OCI-LY3 (cell line): ENCODE data around the gene TIGD6.

ENCODE experiments used
- H2AFZ ChIP-seq: fragments of 200-600, 300-600 bp; shearing (Covaris generic); 2 replicates; pipeline ENCODE4 v1.6.0; 2014; ENCODE audit warnings: antibody characterized with exemption, low read depth, low read length
- H3K27ac ChIP-seq: fragments of 200-600, 300-600 bp; sonication (generic); 2 replicates; pipeline ENCODE4 v1.5.1; 2014; ENCODE audit warnings: mild to moderate bottlenecking, low read length, moderate library complexity, mixed read lengths
- H3K27me3 ChIP-seq: fragments of 200-600, 300-600 bp; sonication (generic); 2 replicates; pipeline ENCODE4 v1.6.1; 2014; ENCODE audit warnings: low read depth, low read length, mixed read lengths
- H3K36me3 ChIP-seq: fragments of 200-600, 300-600 bp; sonication (generic); replicated peaks from 2 replicates; pipeline ENCODE3; 2014; ENCODE audit warnings: low read depth, low read length, mixed read lengths
- H3K4me1 ChIP-seq: fragments of 300-600, 200-600 bp; sonication (generic); 2 replicates; pipeline ENCODE4 v1.6.1; 2014; ENCODE audit warnings: low read length, mixed read lengths
- H3K4me2 ChIP-seq: fragments of 200-600, 300-600 bp; sonication (generic); 2 replicates; pipeline ENCODE4 v1.6.1; 2014; ENCODE audit warnings: low read length, mixed read lengths
- H3K4me3 ChIP-seq: fragments of 300-600, 200-600 bp; sonication (generic); 2 replicates; pipeline ENCODE4 v1.5.1; 2014; ENCODE audit warnings: antibody characterized with exemption, mild to moderate bottlenecking, low read length, moderate library complexity
- H3K79me2 ChIP-seq: fragments of 300-600, 200-600 bp; shearing (Covaris generic); 2 replicates; pipeline ENCODE4 v1.6.1; 2014; ENCODE audit warnings: mild to moderate bottlenecking, low read length, mixed read lengths
- H3K9ac ChIP-seq: fragments of 300-600, 200-600 bp; shearing (Covaris generic); 2 replicates; pipeline ENCODE4 v1.6.0; 2014; ENCODE audit warnings: mild to moderate bottlenecking, low read length, moderate library complexity
- H3K9me3 ChIP-seq: fragments of 200-600, 300-600 bp; shearing (Covaris generic); 2 replicates; pipeline ENCODE4 v1.6.1; 2014; ENCODE audit warnings: low read length, mixed read lengths; ENCODE audit not compliant: insufficient read depth
- H4K20me1 ChIP-seq: fragments of 200-600, 300-600 bp; sonication (generic); 2 replicates; pipeline ENCODE4 v1.6.1; 2016; ENCODE audit warnings: low read length, mixed read lengths; ENCODE audit not compliant: insufficient read depth
- EZH2phosphoT487 ChIP-seq: fragments of 200-600 bp; shearing (Covaris generic); IDR thresholded peaks from 2 replicates; pipeline ENCODE4 v1.6.1; 2018; ENCODE audit warnings: antibody characterized with exemption, mixed run types, low read depth
- TF ChIP-seq, protein P1 (sequence below): fragments of 200-600, 300-600 bp; sonication (generic); IDR thresholded peaks from 2 replicates; pipeline ENCODE4 v1.5.1; 2014; ENCODE audit warnings: antibody characterized with exemption, low read length, low read depth

TIGD6 gene

DNA sequence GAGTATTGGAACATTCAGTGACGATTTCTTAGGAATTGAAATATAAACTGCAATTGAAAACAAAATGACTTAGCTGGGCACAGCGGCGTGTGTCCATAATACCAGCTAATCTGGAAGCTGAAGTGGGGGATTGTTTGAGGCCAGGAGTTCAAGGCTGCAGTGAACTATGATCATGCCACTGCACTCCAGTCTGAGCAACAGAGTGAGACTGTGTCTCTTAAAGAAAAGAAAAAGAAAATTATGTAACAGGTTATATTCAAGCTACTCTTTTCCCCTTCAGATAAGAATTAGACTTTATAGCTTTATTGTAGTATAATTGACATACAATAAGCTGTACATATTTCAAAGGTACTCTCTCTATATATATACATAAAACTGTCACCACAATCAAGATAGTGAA lies 33.5 kb downstream of the TIGD6 start:
- Histone ChIP-seq H3K4me2 (no peak overlapping the region), H2AFZ (no peak overlapping the region), H4K20me1 (no peaks in the 10 kb centered on the region), H3K36me3 (no peaks in the 10 kb centered on the region), H3K9me3 (no peaks in the 10 kb centered on the region), H3K27ac (no peak overlapping the region), H3K79me2 (no peaks in the 10 kb centered on the region), H3K4me1 (no peaks in the 10 kb centered on the region), H3K4me3 (no peak overlapping the region), H3K27me3 (no peaks in the 10 kb centered on the region), H3K9ac (no peak overlapping the region)
- no peak for TF ChIP-seq EZH2phosphoT487
- TF ChIP-seq, protein P1, sequence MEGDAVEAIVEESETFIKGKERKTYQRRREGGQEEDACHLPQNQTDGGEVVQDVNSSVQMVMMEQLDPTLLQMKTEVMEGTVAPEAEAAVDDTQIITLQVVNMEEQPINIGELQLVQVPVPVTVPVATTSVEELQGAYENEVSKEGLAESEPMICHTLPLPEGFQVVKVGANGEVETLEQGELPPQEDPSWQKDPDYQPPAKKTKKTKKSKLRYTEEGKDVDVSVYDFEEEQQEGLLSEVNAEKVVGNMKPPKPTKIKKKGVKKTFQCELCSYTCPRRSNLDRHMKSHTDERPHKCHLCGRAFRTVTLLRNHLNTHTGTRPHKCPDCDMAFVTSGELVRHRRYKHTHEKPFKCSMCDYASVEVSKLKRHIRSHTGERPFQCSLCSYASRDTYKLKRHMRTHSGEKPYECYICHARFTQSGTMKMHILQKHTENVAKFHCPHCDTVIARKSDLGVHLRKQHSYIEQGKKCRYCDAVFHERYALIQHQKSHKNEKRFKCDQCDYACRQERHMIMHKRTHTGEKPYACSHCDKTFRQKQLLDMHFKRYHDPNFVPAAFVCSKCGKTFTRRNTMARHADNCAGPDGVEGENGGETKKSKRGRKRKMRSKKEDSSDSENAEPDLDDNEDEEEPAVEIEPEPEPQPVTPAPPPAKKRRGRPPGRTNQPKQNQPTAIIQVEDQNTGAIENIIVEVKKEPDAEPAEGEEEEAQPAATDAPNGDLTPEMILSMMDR = no peak

DNA sequence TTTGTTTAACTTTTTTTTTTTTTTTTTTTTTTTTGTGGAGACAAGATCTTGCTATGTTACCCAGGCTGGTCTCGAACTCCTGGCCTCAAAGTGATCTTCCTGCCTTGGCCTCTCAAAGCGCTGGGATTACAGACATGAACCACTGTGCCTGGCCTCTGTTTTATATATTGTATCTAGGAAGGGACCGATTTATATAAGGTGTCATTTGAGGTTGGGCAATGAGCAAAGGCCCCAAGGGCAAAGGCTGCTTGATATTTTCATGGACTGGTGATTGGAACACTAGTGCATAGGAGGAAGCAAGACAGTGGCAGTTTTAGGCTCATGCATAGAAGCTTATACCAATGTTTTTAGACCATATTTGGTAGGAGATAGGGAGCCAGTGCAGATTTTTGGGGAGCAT lies 36.7 kb downstream of the TIGD6 start:
- Histone ChIP-seq H4K20me1 (no peaks in the 10 kb centered on the region), H3K4me3 (no peak overlapping the region), H3K4me2 (no peak overlapping the region), H3K36me3 (no peaks in the 10 kb centered on the region), H2AFZ (no peak overlapping the region), H3K27ac (no peak overlapping the region), H3K9me3 (no peaks in the 10 kb centered on the region), H3K9ac (no peak overlapping the region), H3K27me3 (no peaks in the 10 kb centered on the region), H3K4me1 (peaks cover 13% of the 10 kb centered on the region), H3K79me2 (no peaks in the 10 kb centered on the region)
- TF ChIP-seq, protein P1 = no peak
- TF ChIP-seq EZH2phosphoT487 = no peak

DNA sequence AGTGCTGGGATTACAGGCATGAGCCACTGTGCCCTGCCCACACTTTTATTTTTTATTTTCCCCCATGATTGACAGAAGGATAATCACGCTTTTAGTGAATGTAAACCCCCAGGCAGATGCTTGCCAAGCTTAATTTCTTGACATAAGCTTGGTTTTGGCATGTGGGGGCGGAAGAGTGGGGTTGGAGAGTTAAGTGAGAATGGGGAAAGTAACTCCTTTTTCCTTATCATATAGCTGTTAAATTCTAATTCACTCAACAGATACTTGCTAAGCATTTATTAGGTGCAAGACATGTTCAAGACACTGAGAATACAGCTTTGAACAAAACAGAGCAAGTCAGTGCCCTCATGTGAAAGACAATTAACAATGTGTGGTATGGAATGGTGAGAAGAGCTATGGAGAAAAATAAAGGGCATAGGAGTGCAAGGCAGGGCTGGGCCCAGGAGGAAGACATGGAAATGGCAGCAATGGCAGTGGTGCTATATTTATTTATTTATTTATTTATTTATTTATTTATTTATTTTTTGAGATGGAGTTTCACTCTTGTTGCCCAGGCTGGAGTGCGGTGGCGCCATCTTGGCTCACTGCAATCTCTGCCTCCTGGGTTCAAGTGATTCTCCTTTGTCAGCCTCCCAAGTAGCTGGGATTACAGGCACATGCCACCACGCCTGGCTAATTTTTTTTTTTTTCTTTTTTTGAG lies 37.7 kb downstream of the TIGD6 start:
- no peaks in the 10 kb centered on the region for H3K79me2 ChIP-seq
- no peaks in the 10 kb centered on the region for H3K9me3 ChIP-seq
- no peak overlapping the region for H3K27ac ChIP-seq
- no peak overlapping the region for H3K9ac ChIP-seq
- H4K20me1 ChIP-seq = no peaks in the 10 kb centered on the region
- H3K36me3 ChIP-seq = no peaks in the 10 kb centered on the region
- no peaks in the 10 kb centered on the region for H3K27me3 ChIP-seq
- TF ChIP-seq EZH2phosphoT487 = no peak
- TF ChIP-seq, protein P1 = no peak
- no peak overlapping the region for H2AFZ ChIP-seq
- H3K4me2 ChIP-seq = no peak overlapping the region
- H3K4me3 ChIP-seq = no peak overlapping the region
- peaks cover 13% of the 10 kb centered on the region for H3K4me1 ChIP-seq

DNA sequence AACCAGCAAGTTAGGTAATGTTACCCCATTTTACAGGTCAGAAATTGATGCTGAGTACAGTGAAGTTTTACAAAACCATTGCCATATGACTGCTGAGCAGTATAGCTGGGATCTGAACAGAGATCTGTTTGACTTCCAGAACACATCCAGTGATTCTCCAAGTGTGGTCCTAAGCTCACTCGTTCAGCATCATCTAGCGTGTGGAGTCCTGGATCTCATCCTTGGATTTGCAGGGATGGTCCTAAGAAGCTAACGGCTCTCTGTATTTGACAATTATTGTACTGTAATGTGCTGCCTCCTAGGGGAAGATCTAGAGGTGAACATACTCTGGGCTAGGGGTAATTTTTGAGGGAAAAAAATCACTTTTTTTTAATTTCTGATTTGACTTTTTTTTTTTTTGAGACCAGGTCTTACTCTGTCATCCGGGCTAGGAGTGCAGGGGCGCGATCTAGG lies 38.5 kb downstream of the TIGD6 start:
- H3K9me3 ChIP-seq = no peaks in the 10 kb centered on the region
- no peak overlapping the region for H3K27ac ChIP-seq
- no peak overlapping the region for H2AFZ ChIP-seq
- no peaks in the 10 kb centered on the region for H3K79me2 ChIP-seq
- TF ChIP-seq EZH2phosphoT487 = no peak
- TF ChIP-seq, protein P1 = peak; percentile 52
- peaks cover 13% of the 10 kb centered on the region for H3K4me1 ChIP-seq
- H3K9ac ChIP-seq = no peak overlapping the region
- no peaks in the 10 kb centered on the region for H4K20me1 ChIP-seq
- H3K36me3 ChIP-seq = no peaks in the 10 kb centered on the region
- peak overlapping the region; percentile 98; the same call in 1 of the 2 replicates for H3K4me2 ChIP-seq
- H3K4me3 ChIP-seq = no peak overlapping the region
- no peaks in the 10 kb centered on the region for H3K27me3 ChIP-seq
